DMS114 treated with DMSO at 0.1 percent for 48 hours (cell line): ENCODE data around the gene OR8A1.
"Not testable (repeated sequence)": the region's sequence is repeated elsewhere in the genome, so short reads cannot be mapped to it uniquely, and the experiment has no call there.

Experiments used
- DNase-seq: peaks from one replicate; lab custom pipeline; 2025; ENCODE audit not compliant: unreplicated experiment; lab: John Stamatoyannopoulos, UW

OR8A1 gene

DNA sequence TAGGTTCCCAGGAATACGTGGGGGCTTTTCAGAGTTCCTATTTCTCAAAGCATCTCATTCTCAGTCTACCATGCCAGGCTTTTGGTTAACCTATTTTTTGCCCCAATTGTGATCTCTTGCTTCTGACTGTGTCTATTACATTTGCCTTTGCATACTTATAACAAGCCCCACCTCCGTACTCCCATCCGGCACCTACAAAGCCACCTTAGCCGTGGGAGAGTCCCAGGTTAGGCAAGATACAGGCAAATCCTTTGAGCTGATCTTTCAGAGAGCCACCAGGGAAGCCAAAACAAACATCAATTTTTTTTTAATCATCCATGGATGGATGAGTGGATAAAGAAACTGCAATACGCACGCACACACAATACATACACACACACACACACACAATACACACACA is 22.8 kb downstream of the OR8A1 start:
- DNase-seq, result no peak

- no peak for DNase-seq
These were observed 25.5 kb downstream of the OR8A1 start for GRCh38 chr11:124595302-124595701.

GRCh38 chr11:124597626-124598025 is 27.8 kb downstream of the OR8A1 start:
- DNase-seq, result no peak

DNA sequence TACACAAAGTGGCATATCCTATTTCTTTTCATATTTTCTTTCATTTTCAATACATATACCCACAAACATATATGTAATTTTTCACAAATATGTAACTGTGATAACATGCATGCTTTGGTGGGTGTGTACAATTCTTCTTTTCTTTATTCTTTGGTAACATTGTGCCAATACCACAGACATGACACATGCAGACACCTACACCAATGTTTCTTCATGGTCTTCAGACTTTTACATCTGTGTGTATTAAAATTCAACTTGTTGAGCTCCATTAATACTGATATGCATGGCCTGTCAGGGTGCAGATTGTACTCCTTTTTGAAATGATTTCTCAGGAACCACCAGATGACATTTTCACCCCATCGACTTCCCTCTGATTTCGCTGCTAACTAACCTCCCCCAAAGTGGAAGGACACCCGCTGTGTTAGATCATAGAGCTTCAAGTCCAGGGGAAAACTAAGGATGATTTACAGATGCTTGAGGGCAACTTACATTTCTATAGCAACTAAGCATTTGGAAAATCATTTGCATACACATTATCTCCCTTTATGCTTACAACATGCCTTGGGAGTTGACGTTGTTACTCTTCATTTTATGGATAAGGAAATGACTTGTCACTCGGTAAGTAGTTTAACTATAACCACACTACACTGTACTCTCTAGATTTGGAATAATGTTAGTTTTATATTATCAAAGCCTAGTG is 31.0 kb downstream of the OR8A1 start:
- no peak for DNase-seq

GRCh38 chr11:124602193-124602592 is 32.4 kb downstream of the OR8A1 start:
- no peak for DNase-seq

DNA sequence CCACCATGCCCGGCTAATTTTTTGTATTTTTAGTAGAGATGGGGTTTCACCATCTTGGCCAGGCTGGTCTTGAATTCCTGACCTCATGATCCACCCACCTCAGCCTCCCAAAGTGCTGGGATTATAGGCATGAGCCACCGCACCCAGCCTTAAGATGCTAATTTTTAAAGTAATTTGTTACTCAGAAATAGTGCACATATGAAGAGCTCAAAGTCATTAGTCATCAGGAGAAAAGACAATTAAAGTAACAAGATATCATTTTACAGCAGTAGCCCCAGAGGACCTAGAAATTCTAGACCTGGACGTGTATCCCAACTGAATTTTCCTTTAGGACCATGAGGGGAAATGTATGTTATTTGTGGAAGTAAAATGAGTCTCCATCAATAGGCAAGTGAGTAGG is 32.9 kb downstream of the OR8A1 start:
- DNase-seq, result not testable (repeated sequence)

- no peak for DNase-seq
These were observed 35.9 kb downstream of the OR8A1 start for GRCh38 chr11:124605719-124606118.

- no peak for DNase-seq
These were observed 38.4 kb downstream of the OR8A1 start for GRCh38 chr11:124608147-124608546.

DNA sequence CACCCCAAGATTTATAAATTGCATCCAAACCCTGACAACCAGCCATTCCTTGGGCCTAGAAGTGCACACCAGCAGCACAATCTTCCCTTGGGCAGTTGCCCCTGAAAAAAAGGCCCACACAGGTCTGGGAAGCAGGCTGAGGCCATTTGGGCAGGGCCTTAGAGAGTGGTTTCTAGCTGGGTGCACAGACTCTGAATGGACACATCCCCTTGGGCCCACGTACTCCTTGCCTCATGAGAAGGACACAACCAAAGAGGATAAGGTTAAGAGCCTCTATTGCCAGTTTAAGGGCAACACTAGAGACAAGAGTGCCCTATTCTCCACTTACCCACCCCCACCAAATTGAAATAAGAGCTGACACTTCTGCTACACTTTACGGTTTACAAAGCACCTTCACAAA is 40.5 kb downstream of the OR8A1 start:
- DNase-seq, result no peak

- DNase-seq, result no peak
These were observed 41.3 kb downstream of the OR8A1 start, which contains the start of gene PANX3 for GRCh38 chr11:124611064-124611463. PANX3 (plus strand) TSS chr11:124611428; CDS start chr11:124611557, 129 bp downstream.

- no peak for DNase-seq
These were observed 42.2 kb downstream of the OR8A1 start for GRCh38 chr11:124612045-124612444.

DNA sequence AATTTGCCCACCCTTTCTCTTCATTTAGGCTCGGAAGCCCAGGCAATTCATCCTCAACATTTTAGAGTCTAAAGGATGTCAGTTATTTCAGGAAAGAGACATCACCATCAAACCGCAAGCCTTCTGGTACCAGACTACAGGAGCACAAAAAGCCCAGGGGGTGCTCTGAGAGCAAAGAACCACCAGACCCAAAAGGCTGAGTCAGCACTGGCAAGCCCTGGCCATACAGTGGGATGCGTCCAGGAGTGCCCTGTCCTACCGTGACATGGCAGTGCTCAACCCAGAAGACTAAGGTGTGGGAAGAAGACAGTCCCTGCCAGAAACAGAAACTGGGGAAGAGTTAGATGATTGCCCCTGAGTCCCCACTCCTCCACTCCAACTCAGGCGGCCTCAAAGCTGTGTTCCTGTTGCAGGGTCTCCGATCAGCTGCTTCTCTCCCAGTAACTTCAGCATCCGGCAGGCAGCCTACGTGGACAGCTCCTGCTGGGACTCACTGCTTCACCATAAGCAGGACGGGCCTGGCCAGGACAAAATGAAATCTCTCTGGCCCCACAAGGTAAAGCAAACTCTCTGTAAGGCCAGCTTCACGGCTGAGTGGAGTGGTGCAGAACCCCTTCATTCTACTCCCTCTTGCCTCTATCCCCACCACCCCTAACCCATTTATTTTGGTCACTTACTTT is 42.9 kb downstream of the OR8A1 start:
- DNase-seq, result no peak

GRCh38 chr11:124618863-124619262 is 49.1 kb downstream of the OR8A1 start:
- no peak for DNase-seq
